HepG2 (cell line): ENCODE measurements around the gene SH3BGRL2. TPM values are rescaled to one million over a fixed set of nuclear protein-coding genes. Genes with fewer than 3 reads are reported as not detected.

Experiments
- AGO2 ChIP-seq: fragments of 200-400 bp; formaldehyde crosslinking; optimal IDR thresholded peaks from 2 replicates; pipeline ENCODE3; 2017; ENCODE audit warnings: mild to moderate bottlenecking, low read depth, low read length, moderate library complexity
- AHDC1 ChIP-seq: sonication (generic); formaldehyde crosslinking; IDR thresholded peaks from 2 replicates; pipeline ENCODE4 v1.5.1; 2020; ENCODE audit warnings: mild to moderate bottlenecking, missing genetic modification reagents, borderline replicate concordance
- ATM ChIP-seq: fragments of 450-650 bp; IDR thresholded peaks from 2 replicates; pipeline ENCODE4 v1.7.1; 2017; ENCODE audit warnings: mild to moderate bottlenecking, borderline replicate concordance
- DRAP1 ChIP-seq: IDR thresholded peaks from 2 replicates; pipeline ENCODE4 v1.6.1; 2016; ENCODE audit warnings: missing genetic modification reagents, missing compliant biosample characterization
- ETV5 ChIP-seq: IDR thresholded peaks from 2 replicates; pipeline ENCODE4 v1.6.1; 2018; ENCODE audit warnings: missing biosample characterization, missing genetic modification reagents, inconsistent platforms, borderline replicate concordance
- HOXD1 ChIP-seq: sonication (generic); formaldehyde crosslinking; IDR thresholded peaks from 2 replicates; pipeline ENCODE4 v1.5.0; 2020; ENCODE audit warnings: missing genetic modification reagents
- REPIN1 ChIP-seq: sonication (generic); formaldehyde crosslinking; IDR thresholded peaks from 2 replicates; pipeline ENCODE4 v1.8.0; 2022; ENCODE audit warnings: missing genetic modification reagents, low read depth, mild to moderate bottlenecking, borderline replicate concordance
- SKI ChIP-seq: fragments of 450-650 bp; IDR thresholded peaks from one replicate; pipeline ENCODE4 v1.6.1; 2018; ENCODE audit warnings: mild to moderate bottlenecking; ENCODE audit not compliant: partially characterized antibody
- SKIL ChIP-seq: sonication (generic); formaldehyde crosslinking; IDR thresholded peaks from 2 replicates; pipeline ENCODE4 v1.8.0; 2022; ENCODE audit warnings: missing genetic modification reagents, mild to moderate bottlenecking, moderate library complexity, borderline replicate concordance
- ZEB1 ChIP-seq: IDR thresholded peaks from 2 replicates; pipeline ENCODE4 v1.6.1; 2012; ENCODE audit warnings: mild to moderate bottlenecking, low read depth, inconsistent platforms; ENCODE audit not compliant: insufficient replicate concordance
- ZFP91 ChIP-seq: sonication (generic); formaldehyde crosslinking; IDR thresholded peaks from 2 replicates; pipeline ENCODE4 v1.9.0; 2022; ENCODE audit warnings: missing genetic modification reagents, mild to moderate bottlenecking, borderline replicate concordance
- ZIK1 ChIP-seq: sonication (generic); formaldehyde crosslinking; IDR thresholded peaks from 2 replicates; pipeline ENCODE4 v1.5.0; 2020; ENCODE audit warnings: mild to moderate bottlenecking, low read depth, missing genetic modification reagents, borderline replicate concordance
- ZNF329 ChIP-seq: sonication (generic); formaldehyde crosslinking; IDR thresholded peaks from 2 replicates; pipeline ENCODE4 v1.9.0; 2021; ENCODE audit warnings: low read depth, mild to moderate bottlenecking, missing genetic modification reagents
- ZNF547 ChIP-seq: sonication (generic); formaldehyde crosslinking; IDR thresholded peaks from 2 replicates; pipeline ENCODE4 v1.5.1; 2020; ENCODE audit warnings: mild to moderate bottlenecking, missing genetic modification reagents
- ZNF564 ChIP-seq: sonication (generic); formaldehyde crosslinking; IDR thresholded peaks from 2 replicates; pipeline ENCODE4 v1.8.1; 2023; ENCODE audit warnings: mild to moderate bottlenecking, missing genetic modification reagents
- ZNF7 ChIP-seq: IDR thresholded peaks from 2 replicates; pipeline ENCODE4 v1.6.1; 2016; ENCODE audit warnings: missing biosample characterization, missing genetic modification reagents
- polyA plus RNA-seq, 8 experiments: library from polyadenylated mRNA; depleted of rRNA in 3 of 8; stranded (reverse) in 7 of 8; unstranded in 1 of 8; fragments of >200 nt; fragmentation: Illumina TruSeq in 4 of 8; extraction: Trizol in 4 of 8; gene quantifications; 2 replicates each; pipeline versions ENCODE4 v1.2.1 to v1.2.3, GENCODE V29; 2011 to 2016; ENCODE audit warnings: low read depth in 4 of 8, missing spikeins in 1 of 8, mixed read lengths in 1 of 8; ENCODE audit not compliant: insufficient read depth in 1 of 8
- total RNA-seq, 5 experiments: library from RNA; depleted of rRNA; stranded (reverse); fragments of >200 nt; fragmentation: Illumina TruSeq; extraction: Trizol; gene quantifications; 2 replicates each; pipeline ENCODE4 v1.2.3, GENCODE V29; 2016; ENCODE audit warnings: low read depth in 1 of 5

The SH3BGRL2 gene
- total and polyA plus RNA-seq, 2 of the 13 experiments (the other 11 are each of a cell fraction or from before 2014, with no cell fraction given): 10.9 to 28.8 TPM

GRCh38 chr6:79630883-79631692 is at the start of gene SH3BGRL2 (continued):
- TF ChIP-seq REPIN1 (CRISPR knock-in tag) (peak; percentile 28; the same call in 1 of the 2 replicates), ZEB1 (peak; percentile 42), DRAP1 (CRISPR knock-in tag) (no peak), SKI (no peak), ATM (no peak), ZFP91 (CRISPR knock-in tag) (peak; percentile 88; the same call in 1 of the 2 replicates), ZNF7 (no peak), HOXD1 (CRISPR knock-in tag) (peak; percentile 92), SKIL (CRISPR knock-in tag) (no peak), ZIK1 (CRISPR knock-in tag) (peak; percentile 88; the same call in 1 of the 2 replicates), AGO2 (peak; percentile 53), ZNF329 (CRISPR knock-in tag) (0 out of 2 replicates have a peak, but pooled peaks have one; percentile 54), AHDC1 (CRISPR knock-in tag) (peak; percentile 28; the same call in 1 of the 2 replicates), ZNF564 (peak; percentile 68), ZNF547 (CRISPR knock-in tag) (no peak), ETV5 (CRISPR knock-in tag) (no peak)
